ENCODE measurements around the gene MTR.

DNA sequence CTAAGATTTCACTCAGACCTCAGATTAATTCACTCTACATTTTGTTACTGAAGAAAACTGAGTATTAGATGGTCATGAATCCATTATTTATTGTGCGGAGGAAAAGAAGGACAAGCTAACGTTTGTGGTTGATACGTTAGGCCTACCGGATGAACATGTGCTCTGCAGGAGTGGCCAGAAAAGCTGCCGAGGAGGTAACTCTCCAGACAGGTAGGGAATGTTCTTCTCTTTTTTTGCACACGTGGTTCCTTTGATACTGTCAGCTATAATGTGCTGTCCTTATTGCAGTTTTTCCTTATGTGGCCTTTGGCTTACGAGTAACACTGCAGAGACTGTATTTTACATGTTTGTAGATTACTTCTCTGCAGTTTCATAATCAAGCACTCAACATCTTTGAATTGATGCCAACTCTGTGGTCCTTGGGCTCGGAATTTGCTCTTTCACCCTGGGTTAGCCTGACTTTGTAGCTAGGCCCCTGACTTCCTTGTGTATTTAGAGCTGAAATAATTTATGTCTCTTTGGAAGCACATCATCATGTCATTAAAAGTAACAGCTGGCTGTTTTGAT lies 13.6 kb downstream of the MTR start:
- TF ChIP-seq SPI1 (IDR thresholded peaks at IDR 0.05; ENCODE audit: low read depth, low read length): no peak
- TF ChIP-seq POLR2AphosphoS5 (IDR thresholded peaks at IDR 0.05; ENCODE audit: low read depth, low read length): no peak

Data from GM12891 (cell line).